Measurements from ENCODE around the gene SLC9A9. TPM values are rescaled to one million over a fixed set of nuclear protein-coding genes. Genes with fewer than 3 reads are reported as not detected.

Gene SLC9A9
- total RNA-seq, 3 donors from 2014 or later (not counting 1 experiment from before 2014, with no cell fraction given): 24.0 to 29.1 (median 27.2) TPM

- intact Hi-C loops (cut with micrococcal nuclease): no loop called here
- Mint-ChIP-seq H3K27ac (peak overlapping the region in 1 of 2 donors; percentile 35), H3K4me1 (peaks cover 55 to 62% of the 10 kb centered on the region in 2 donors), H3K27me3 (ENCODE audit: low read depth in 2 of 2) (no peaks in the 10 kb centered on the region), H3K4me3 (no peak overlapping the region), H3K9me3 (no peaks in the 10 kb centered on the region), H3K36me3 (no peaks in the 10 kb centered on the region)
- H3K36me3 ChIP-seq (ENCODE audit: control insufficient read depth, insufficient read depth, low read length): no peaks in the 10 kb centered on the region
- H3K4me3 ChIP-seq (ENCODE audit: low read length): no peak overlapping the region
- WGBS (ENCODE audit: insufficient coverage): 100% methylated on average over 2 of the region's 2 CpGs
- H3K9me3 ChIP-seq (ENCODE audit: control insufficient read depth, insufficient read depth, low read length): no peaks in the 10 kb centered on the region
- no peak for DNase-seq
- no peak for TF ChIP-seq CTCF (IDR thresholded peaks at IDR 0.05)
- ATAC-seq: no peak
- no peak overlapping the region for H3K27ac ChIP-seq (ENCODE audit: low read length)
- peaks cover 10% of the 10 kb centered on the region for H3K4me1 ChIP-seq (ENCODE audit: control insufficient read depth, insufficient read depth, low read length)
- no peaks in the 10 kb centered on the region for H3K27me3 ChIP-seq (ENCODE audit: control insufficient read depth, insufficient read depth, low read length)
Observed at GRCh38 chr3:143288944-143289343, 559.3 kb downstream of the SLC9A9 start.

- Mint-ChIP-seq H3K27me3 (ENCODE audit: low read depth in 2 of 2) (no peaks in the 10 kb centered on the region), H3K36me3 (no peaks in the 10 kb centered on the region), H3K9me3 (no peaks in the 10 kb centered on the region), H3K4me3 (no peak overlapping the region), H3K4me1 (peaks cover 67 to 71% of the 10 kb centered on the region in 2 donors), H3K27ac (peak overlapping the region in 1 of 2 donors; percentile 79)
- DNase-seq (no peak), ATAC-seq (no peak)
- Histone ChIP-seq H3K4me1 (ENCODE audit: control insufficient read depth, insufficient read depth, low read length) (peaks cover 18% of the 10 kb centered on the region), H3K27ac (ENCODE audit: low read length) (no peak overlapping the region), H3K36me3 (ENCODE audit: control insufficient read depth, insufficient read depth, low read length) (no peaks in the 10 kb centered on the region), H3K27me3 (ENCODE audit: control insufficient read depth, insufficient read depth, low read length) (no peaks in the 10 kb centered on the region), H3K9me3 (ENCODE audit: control insufficient read depth, insufficient read depth, low read length) (no peaks in the 10 kb centered on the region), H3K4me3 (ENCODE audit: low read length) (no peak overlapping the region)
- intact Hi-C loops (cut with micrococcal nuclease): no loop called here
- TF ChIP-seq CTCF (IDR thresholded peaks at IDR 0.05): no peak
- WGBS (ENCODE audit: insufficient coverage): 90% methylated on average over 1 of the region's 2 CpGs
Observed at GRCh38 chr3:143287403-143287802, 560.9 kb downstream of the SLC9A9 start.

- Histone ChIP-seq H3K36me3 (ENCODE audit: control insufficient read depth, insufficient read depth, low read length) (no peaks in the 10 kb centered on the region), H3K27me3 (ENCODE audit: control insufficient read depth, insufficient read depth, low read length) (no peaks in the 10 kb centered on the region), H3K4me1 (ENCODE audit: control insufficient read depth, insufficient read depth, low read length) (peaks cover 24% of the 10 kb centered on the region), H3K27ac (ENCODE audit: low read length) (no peak overlapping the region), H3K4me3 (ENCODE audit: low read length) (no peak overlapping the region), H3K9me3 (ENCODE audit: control insufficient read depth, insufficient read depth, low read length) (no peaks in the 10 kb centered on the region)
- WGBS (ENCODE audit: insufficient coverage): 90% methylated on average over 3 of the region's 3 CpGs
- Mint-ChIP-seq H3K4me3 (no peak overlapping the region), H3K9me3 (no peaks in the 10 kb centered on the region), H3K36me3 (no peaks in the 10 kb centered on the region), H3K27me3 (ENCODE audit: low read depth in 2 of 2) (no peaks in the 10 kb centered on the region), H3K27ac (peak overlapping the region in 1 of 2 donors; percentile 79), H3K4me1 (peaks cover 71 to 76% of the 10 kb centered on the region in 2 donors)
- DNase-seq (no peak), ATAC-seq (peak; percentile 55 to 72 (median 67))
- TF ChIP-seq CTCF (IDR thresholded peaks at IDR 0.05): no peak
- intact Hi-C loops (cut with micrococcal nuclease): no loop called here
Observed at GRCh38 chr3:143286392-143287010, 561.8 kb downstream of the SLC9A9 start.

Measured in natural killer cell (primary cell).